HG03064 (cell line): ENCODE results near the gene HMGCS2.
"Not testable (repeated sequence)": the region's sequence is repeated elsewhere in the genome, so short reads cannot be mapped to it uniquely, and the experiment has no call there.

Source experiments
- ATAC-seq: cut with Tn5 transposase; IDR thresholded peaks from one replicate; pipeline ENCODE4 v1.9.1; 2021; ENCODE audit warnings: low read depth; ENCODE audit not compliant: unreplicated experiment

HMGCS2 gene

GRCh38 chr1:119732465-119733168, 36.1 kb downstream of the HMGCS2 start:
- ATAC-seq: no peak

- no peak for ATAC-seq
These were observed 36.8 kb downstream of the HMGCS2 start for GRCh38 chr1:119731741-119732430.

GRCh38 chr1:119731060-119731459, 37.6 kb downstream of the HMGCS2 start:
- ATAC-seq: no peak

GRCh38 chr1:119729044-119729443, 39.7 kb downstream of the HMGCS2 start:
- no peak for ATAC-seq

- ATAC-seq: no peak
These were observed 40.7 kb downstream of the HMGCS2 start for GRCh38 chr1:119727991-119728390.

GRCh38 chr1:119725626-119726025, 43.1 kb downstream of the HMGCS2 start:
- no peak for ATAC-seq

- ATAC-seq: no peak
These were observed 44.0 kb downstream of the HMGCS2 start for GRCh38 chr1:119724611-119725218.

GRCh38 chr1:119721896-119722295, 46.8 kb downstream of the HMGCS2 start:
- no peak for ATAC-seq

- ATAC-seq: no peak
These were observed 47.8 kb downstream of the HMGCS2 start for GRCh38 chr1:119720866-119721440.

GRCh38 chr1:119718972-119719371, 49.7 kb downstream of the HMGCS2 start:
- no peak for ATAC-seq

GRCh38 chr1:119718409-119718808, 50.3 kb downstream of the HMGCS2 start:
- ATAC-seq: no peak

GRCh38 chr1:119715542-119715941, 53.2 kb downstream of the HMGCS2 start:
- no peak for ATAC-seq

- no peak for ATAC-seq
These were observed 54.1 kb downstream of the HMGCS2 start for GRCh38 chr1:119714583-119714982.

- ATAC-seq: no peak
These were observed 54.8 kb downstream of the HMGCS2 start for GRCh38 chr1:119713749-119714456.

GRCh38 chr1:119713039-119713748, 55.5 kb downstream of the HMGCS2 start:
- no peak for ATAC-seq

- no peak for ATAC-seq
These were observed 56.2 kb downstream of the HMGCS2 start for GRCh38 chr1:119712342-119713038.

GRCh38 chr1:119711804-119712341, 56.8 kb downstream of the HMGCS2 start, which contains the start of gene PHGDH:
Gene PHGDH (plus strand): TSS chr1:119711934. CDS start chr1:119712023, 89 bp downstream.
- ATAC-seq: no peak

GRCh38 chr1:119711356-119711803, 57.3 kb downstream of the HMGCS2 start:
- ATAC-seq: not testable (repeated sequence)

- ATAC-seq: not testable (repeated sequence)
These were observed 62.1 kb downstream of the HMGCS2 start for GRCh38 chr1:119706599-119706998.
